ENCODE data around the gene CNOT1.

The CNOT1 gene

GRCh38 chr16:58629733-58630640 lies at the start of gene CNOT1:
Gene CNOT1 (minus strand): TSS chr16:58629826. CDS start chr16:58599337, 30,489 bp downstream.
- in situ Hi-C loops (cut with MboI; ENCODE audit: low sequenced_read_pairs) = no loop called here

GRCh38 chr16:58678716-58679115 lies 49.1 kb upstream of the CNOT1 start:
- in situ Hi-C loops (cut with MboI; ENCODE audit: low sequenced_read_pairs) = no loop called here

GRCh38 chr16:58678269-58678668 lies 48.6 kb upstream of the CNOT1 start:
- in situ Hi-C loops (cut with MboI; ENCODE audit: low sequenced_read_pairs) = no loop called here

- in situ Hi-C loops (cut with MboI; ENCODE audit: low sequenced_read_pairs) = loop anchor here (25.0 kb wide), 1 partner anchor 334 kb away; no protein-coding TSS in a partner anchor
These were observed 41.4 kb upstream of the CNOT1 start for GRCh38 chr16:58670946-58671583.

- in situ Hi-C loops (cut with MboI; ENCODE audit: low sequenced_read_pairs) = loop anchor here (25.0 kb wide), 1 partner anchor 333 kb away; no protein-coding TSS in a partner anchor
These were observed 40.6 kb upstream of the CNOT1 start for GRCh38 chr16:58670177-58670576.

- in situ Hi-C loops (cut with MboI; ENCODE audit: low sequenced_read_pairs) = loop anchor here (25.0 kb wide), 1 partner anchor 328 kb away; no protein-coding TSS in a partner anchor
These were observed 35.6 kb upstream of the CNOT1 start for GRCh38 chr16:58665200-58665599.

GRCh38 chr16:58661199-58661830 lies 31.7 kb upstream of the CNOT1 start:
- in situ Hi-C loops (cut with MboI; ENCODE audit: low sequenced_read_pairs) = loop anchor here (25.0 kb wide), 1 partner anchor 324 kb away; no protein-coding TSS in a partner anchor

GRCh38 chr16:58659911-58660310 lies 30.3 kb upstream of the CNOT1 start:
- in situ Hi-C loops (cut with MboI; ENCODE audit: low sequenced_read_pairs) = loop anchor here (25.0 kb wide), 1 partner anchor 323 kb away; no protein-coding TSS in a partner anchor

GRCh38 chr16:58658796-58659211 lies 29.2 kb upstream of the CNOT1 start:
- in situ Hi-C loops (cut with MboI; ENCODE audit: low sequenced_read_pairs) = loop anchor here (25.0 kb wide), 1 partner anchor 322 kb away; no protein-coding TSS in a partner anchor

GRCh38 chr16:58656899-58657298 lies 27.3 kb upstream of the CNOT1 start:
- in situ Hi-C loops (cut with MboI; ENCODE audit: low sequenced_read_pairs) = loop anchor here (25.0 kb wide), 1 partner anchor 320 kb away; no protein-coding TSS in a partner anchor

GRCh38 chr16:58655215-58655596 lies 25.6 kb upstream of the CNOT1 start:
- in situ Hi-C loops (cut with MboI; ENCODE audit: low sequenced_read_pairs) = loop anchor here (25.0 kb wide), 1 partner anchor 318 kb away; no protein-coding TSS in a partner anchor

GRCh38 chr16:58654560-58655214 lies 25.1 kb upstream of the CNOT1 start:
- in situ Hi-C loops (cut with MboI; ENCODE audit: low sequenced_read_pairs) = loop anchor here (25.0 kb wide), 1 partner anchor 317 kb away; no protein-coding TSS in a partner anchor

- in situ Hi-C loops (cut with MboI; ENCODE audit: low sequenced_read_pairs) = loop anchor here (25.0 kb wide), 1 partner anchor 315 kb away; no protein-coding TSS in a partner anchor
These were observed 23.1 kb upstream of the CNOT1 start for GRCh38 chr16:58652741-58653140.

- in situ Hi-C loops (cut with MboI; ENCODE audit: low sequenced_read_pairs) = loop anchor here (25.0 kb wide), 1 partner anchor 315 kb away; no protein-coding TSS in a partner anchor
These were observed 22.3 kb upstream of the CNOT1 start for GRCh38 chr16:58651965-58652348.

GRCh38 chr16:58649707-58650106 lies 20.1 kb upstream of the CNOT1 start:
- in situ Hi-C loops (cut with MboI; ENCODE audit: low sequenced_read_pairs) = loop anchor here (25.0 kb wide), 1 partner anchor 312 kb away; no protein-coding TSS in a partner anchor

GRCh38 chr16:58647107-58647506 lies 17.5 kb upstream of the CNOT1 start:
- in situ Hi-C loops (cut with MboI; ENCODE audit: low sequenced_read_pairs) = no loop called here

- in situ Hi-C loops (cut with MboI; ENCODE audit: low sequenced_read_pairs) = no loop called here
These were observed 15.3 kb upstream of the CNOT1 start for GRCh38 chr16:58644765-58645487.

- in situ Hi-C loops (cut with MboI; ENCODE audit: low sequenced_read_pairs) = no loop called here
These were observed 14.5 kb upstream of the CNOT1 start for GRCh38 chr16:58644108-58644507.

- in situ Hi-C loops (cut with MboI; ENCODE audit: low sequenced_read_pairs) = no loop called here
These were observed 11.3 kb upstream of the CNOT1 start for GRCh38 chr16:58640949-58641348.

GRCh38 chr16:58639836-58640235 lies 10.2 kb upstream of the CNOT1 start:
- in situ Hi-C loops (cut with MboI; ENCODE audit: low sequenced_read_pairs) = no loop called here

Measured in HL-60/S4 (cell line).